OCI-LY1 (cell line): Measurements from ENCODE around the gene RGS17.

Experiments used
- H2AFZ ChIP-seq: fragments of 200-600 bp; sonication (generic), shearing (Covaris generic); 2 replicates; pipeline ENCODE4 v1.6.0; 2014; ENCODE audit warnings: antibody characterized with exemption, mild to moderate bottlenecking, low read length
- H3F3A ChIP-seq: fragments of 200-600 bp; sonication (generic), shearing (Covaris generic); 2 replicates; pipeline ENCODE4 v1.6.0; 2014; ENCODE audit warnings: mild to moderate bottlenecking, antibody characterized with exemption, low read length, moderate library complexity; ENCODE audit not compliant: insufficient read depth
- H3K27ac ChIP-seq: fragments of 200-600 bp; sonication (generic); 2 replicates; pipeline ENCODE4 v1.5.1; 2014; ENCODE audit warnings: low read length, mixed run types, mild to moderate bottlenecking, low read depth; ENCODE audit not compliant: poor library complexity, severe bottlenecking
- H3K27me3 ChIP-seq: fragments of 200-600 bp; sonication (generic); 2 replicates; pipeline ENCODE4 v1.6.0; 2014; ENCODE audit warnings: antibody characterized with exemption, mild to moderate bottlenecking, low read length, moderate library complexity; ENCODE audit not compliant: insufficient read depth
- H3K36me3 ChIP-seq: fragments of 200-600 bp; sonication (generic); 2 replicates; pipeline ENCODE4 v1.6.1; 2014; ENCODE audit warnings: mild to moderate bottlenecking, antibody characterized with exemption, low read length, moderate library complexity, mixed read lengths; ENCODE audit not compliant: insufficient read depth
- H3K4me1 ChIP-seq: fragments of 200-600 bp; sonication (generic); 2 replicates; pipeline ENCODE4 v1.5.1; 2014; ENCODE audit warnings: mild to moderate bottlenecking, low read length, moderate library complexity; ENCODE audit not compliant: insufficient read depth, severe bottlenecking
- H3K4me2 ChIP-seq: fragments of 200-600 bp; sonication (generic), shearing (Covaris generic); 2 replicates; pipeline ENCODE4 v1.6.1; 2014; ENCODE audit warnings: low read length
- H3K4me3 ChIP-seq: fragments of 200-600 bp; sonication (generic); 2 replicates; pipeline ENCODE4 v1.5.1; 2014; ENCODE audit warnings: low read length, low read depth, mild to moderate bottlenecking, mixed read lengths; ENCODE audit not compliant: poor library complexity, severe bottlenecking
- H3K79me2 ChIP-seq: fragments of 200-600 bp; shearing (Covaris generic); 2 replicates; pipeline ENCODE4 v1.6.1; 2016; ENCODE audit warnings: mixed run types, low read length, mixed read lengths; ENCODE audit not compliant: insufficient read depth
- H3K9ac ChIP-seq: fragments of 200-600 bp; sonication (generic), shearing (Covaris generic); 2 replicates; pipeline ENCODE4 v1.6.1; 2014; ENCODE audit warnings: mild to moderate bottlenecking, low read length, mixed read lengths
- H3K9me2 ChIP-seq: fragments of 200-600 bp; sonication (generic), shearing (Covaris generic); 2 replicates; pipeline ENCODE4 v1.6.1; 2014; ENCODE audit warnings: low read depth, mild to moderate bottlenecking, low read length, mixed read lengths
- H3K9me3 ChIP-seq: fragments of 200-600 bp; shearing (Covaris generic); 2 replicates; pipeline ENCODE4 v1.6.1; 2014; ENCODE audit warnings: low read length, mixed read lengths
- H4K20me1 ChIP-seq: fragments of 200-600 bp; sonication (generic), shearing (Covaris generic); 2 replicates; pipeline ENCODE4 v1.6.0; 2016; ENCODE audit warnings: mild to moderate bottlenecking, low read length; ENCODE audit not compliant: insufficient read depth
- CTCF ChIP-seq: fragments of 200-600 bp; sonication (generic), shearing (Covaris generic); IDR thresholded peaks from 2 replicates; pipeline ENCODE4 v1.5.1; 2017; ENCODE audit warnings: mild to moderate bottlenecking, antibody characterized with exemption, low read length, moderate library complexity, mixed read lengths
- EZH2 ChIP-seq: fragments of 200-600 bp; sonication (generic), shearing (Covaris generic); IDR thresholded peaks from 2 replicates; pipeline ENCODE4 v1.8.0; 2017; ENCODE audit warnings: borderline replicate concordance, mixed run types, mild to moderate bottlenecking, antibody characterized with exemption, low read length, moderate library complexity, mixed read lengths

RGS17 gene

GRCh38 chr6:153069897-153070296 is 61.2 kb downstream of the RGS17 start:
- Histone ChIP-seq H3K4me2 (no peak overlapping the region), H2AFZ (no peak overlapping the region), H3K79me2 (no peaks in the 10 kb centered on the region), H4K20me1 (no peaks in the 10 kb centered on the region), H3K4me3 (no peak overlapping the region), H3K9ac (no peak overlapping the region), H3K27me3 (no peaks in the 10 kb centered on the region), H3F3A (no peaks in the 10 kb centered on the region), H3K4me1 (no peaks in the 10 kb centered on the region), H3K27ac (no peak overlapping the region), H3K36me3 (no peaks in the 10 kb centered on the region), H3K9me3 (no peaks in the 10 kb centered on the region), H3K9me2 (no peaks in the 10 kb centered on the region)
- TF ChIP-seq CTCF (no peak), EZH2 (no peak)

- Histone ChIP-seq H3K4me1 (no peaks in the 10 kb centered on the region), H3K9ac (no peak overlapping the region)
Observed at GRCh38 chr6:153065222-153065621, 65.9 kb downstream of the RGS17 start.

GRCh38 chr6:153063936-153064335 is 67.1 kb downstream of the RGS17 start:
- Histone ChIP-seq H3K9me2 (no peaks in the 10 kb centered on the region), H4K20me1 (no peaks in the 10 kb centered on the region), H2AFZ (no peak overlapping the region), H3K9me3 (no peaks in the 10 kb centered on the region), H3K79me2 (no peaks in the 10 kb centered on the region), H3K36me3 (no peaks in the 10 kb centered on the region), H3K4me3 (no peak overlapping the region), H3K27me3 (no peaks in the 10 kb centered on the region), H3K27ac (no peak overlapping the region), H3K4me2 (no peak overlapping the region), H3K9ac (no peak overlapping the region), H3K4me1 (no peaks in the 10 kb centered on the region), H3F3A (no peaks in the 10 kb centered on the region)
- TF ChIP-seq EZH2 (no peak), CTCF (no peak)

More at GRCh38 chr6:153065222-153065621, 65.9 kb downstream of the RGS17 start:
- Histone ChIP-seq H3K9me2 (no peaks in the 10 kb centered on the region), H3F3A (no peaks in the 10 kb centered on the region), H4K20me1 (no peaks in the 10 kb centered on the region), H2AFZ (no peak overlapping the region), H3K4me2 (no peak overlapping the region), H3K27me3 (no peaks in the 10 kb centered on the region), H3K4me3 (no peak overlapping the region), H3K79me2 (no peaks in the 10 kb centered on the region), H3K9me3 (no peaks in the 10 kb centered on the region), H3K27ac (no peak overlapping the region), H3K36me3 (no peaks in the 10 kb centered on the region)
- TF ChIP-seq EZH2 (no peak), CTCF (no peak)
